Pancreas (tissue), 10 donors: ENCODE data around the gene BAZ2B. TPM values are rescaled to one million over a fixed set of nuclear protein-coding genes. Genes with fewer than 3 reads are reported as not detected.
A peak's percentile ranks its signal among the peaks of the same experiment; 100 is the strongest.

Source experiments
- ATAC-seq, 4 donors: fragments of 200-7000 bp; cut with Tn5 transposase; one replicate each; pipeline versions ENCODE4 v1.8.0 to v1.9.1; 2020; ENCODE audit warnings: mild to moderate bottlenecking in 4 of 4, moderate library complexity in 4 of 4
- DNase-seq, 6 donors: peaks; one replicate each; pipeline ENCODE4 v3.0.0-alpha.2; 2020
- FAIRE-seq: peaks from 2 replicates; lab custom pipeline; 2012; peaks lifted over from hg19 to GRCh38; lab: Jason Lieb, UNC
- H3K27ac ChIP-seq, 4 donors: fragments of 200-600 bp; sonication (generic); 1 replicate in 3 of 4; 2 replicates in 1 of 4; pipeline versions ENCODE4 v1.5.0 to v1.8.0; 2020
- H3K27me3 ChIP-seq, 4 donors: fragments of 200-600 bp; one replicate each; pipeline ENCODE4 v1.8.0; 2021
- H3K36me3 ChIP-seq, 3 donors: fragments of 200-600 bp; sonication (generic) in 1 of 3; one replicate each; pipeline versions ENCODE4 v1.5.0 to v1.8.0; 2020 to 2021
- H3K4me1 ChIP-seq, 3 donors: fragments of 200-600 bp; one replicate each; pipeline ENCODE4 v1.8.0; 2021
- H3K4me3 ChIP-seq, 4 donors: fragments of 200-600 bp; sonication (generic) in 2 of 4; one replicate each; pipeline versions ENCODE4 v1.5.0 to v1.8.0; 2020 to 2021
- H3K9me3 ChIP-seq, 4 donors: fragments of 200-600 bp; one replicate each; pipeline ENCODE4 v1.8.0; 2021
- CTCF ChIP-seq, 4 donors: fragments of 200-600 bp; sonication (generic) in 3 of 4; IDR thresholded peaks; one replicate each; pipeline versions ENCODE4 v1.5.0 to v1.8.0; 2021; ENCODE audit warnings: antibody characterized with exemption in 4 of 4
- WGBS, 2 donors: extraction: QIAGEN DNeasy Blood & Tissue Kit; methylation state at CpG; one replicate each; pipeline ENCODE4 v1.1.7; 2013; 5-methylcytosine and 5-hydroxymethylcytosine counted together
- intact Hi-C, 3 donors: fragments of 100-400 bp; cut with DNase I; formaldehyde crosslinking; loops; one replicate each; pipeline versions ENCODE4 v1.11.1 to v1.14.2; 2022
- polyA plus RNA-seq, 2 donors: library from polyadenylated mRNA; stranded (reverse); fragments of 200-250 nt; gene quantifications; one replicate each; pipeline ENCODE4 v1.2.3, GENCODE V29; 2013
- total RNA-seq, 6 donors: library from RNA; stranded (reverse); fragmentation: NEBNext Ultra II Directional in 4 of 6; extraction: Animal tissue kit (Norgen Biotek cat#: 25700) in 4 of 6; gene quantifications; one replicate each; pipeline versions ENCODE4 v1.2.1 to v1.2.4, GENCODE V29; 2021 to 2023
- donor health status: healthy with polysubstance abuse.
- donor health status: DM: no; HTN: no; CAD: no; lungs with moderate emphysema.
- donor health status: DM: no; HTN: no; CAD: no.
- donor health status: control.
- donor health status: control.
- donor health status: Bipolar disorder and iron deficiency.
- donor health status: DM: yes; HTN: yes; CAD: no.
- donor health status: DM: no; HTN: no; CAD: no.
- donor health status: DM: no; HTN: no; CAD: no.
- donor health status: DM: yes; HTN: yes; CAD: no.

Gene BAZ2B
- total and polyA plus RNA-seq, 8 donors, result 14.4 to 52.1 (median 34.4) TPM

- peaks cover 6 to 31% (median 9%) of the 10 kb centered on the region in 3 donors for H3K4me1 ChIP-seq
- TF ChIP-seq CTCF (IDR thresholded peaks at IDR 0.05), result no peak
- 95 to 97% methylated on average over 2 of the region's 2 CpGs for WGBS, 2 donors
- DNase-seq (no peak), FAIRE-seq (no peak), ATAC-seq (no peak)
- H3K36me3 ChIP-seq, result no peaks in the 10 kb centered on the region
- no peak overlapping the region for H3K4me3 ChIP-seq
- no peak overlapping the region for H3K27ac ChIP-seq
- no peaks in the 10 kb centered on the region for H3K27me3 ChIP-seq
- intact Hi-C loops, result no loop called here
- no peaks in the 10 kb centered on the region for H3K9me3 ChIP-seq
Measured at GRCh38 chr2:159620796-159621195, 4.4 kb upstream of the BAZ2B start.

- peak overlapping the region in 1 of 4 donors; percentile 71 for H3K4me3 ChIP-seq
- no peak for TF ChIP-seq CTCF (IDR thresholded peaks at IDR 0.05)
- FAIRE-seq (no peak), DNase-seq (peak in 2 of 6 donors; percentile 13 to 49), ATAC-seq (no peak)
- no peaks in the 10 kb centered on the region for H3K36me3 ChIP-seq
- intact Hi-C loops, result no loop called here
- WGBS, 2 donors, result 0 to 4% methylated on average over 2 of the region's 2 CpGs
- no peaks in the 10 kb centered on the region for H3K9me3 ChIP-seq
- no peaks in the 10 kb centered on the region for H3K27me3 ChIP-seq
- peaks cover 8 to 40% (median 20%) of the 10 kb centered on the region in 3 donors for H3K4me1 ChIP-seq
- peak overlapping the region in 1 of 4 donors; percentile 99 for H3K27ac ChIP-seq
Measured at GRCh38 chr2:159617646-159618045, 1.3 kb upstream of the BAZ2B start.

GRCh38 chr2:159617100-159617499 lies 752 bp upstream of the BAZ2B start:
- Histone ChIP-seq H3K4me1 (peaks cover 13 to 45% (median 25%) of the 10 kb centered on the region in 3 donors), H3K4me3 (peak overlapping the region in 3 of 4 donors; percentile 57 to 73 (median 71)), H3K27ac (peak overlapping the region in 2 of 4 donors; percentile 98 to 99), H3K36me3 (no peaks in the 10 kb centered on the region), H3K27me3 (no peaks in the 10 kb centered on the region), H3K9me3 (no peaks in the 10 kb centered on the region)
- intact Hi-C loops, result no loop called here
- 20 to 23% methylated on average over 4 of the region's 4 CpGs for WGBS, 2 donors
- TF ChIP-seq CTCF (IDR thresholded peaks at IDR 0.05), result no peak
- FAIRE-seq (peak; percentile 34), DNase-seq (no peak), ATAC-seq (no peak)

DNA sequence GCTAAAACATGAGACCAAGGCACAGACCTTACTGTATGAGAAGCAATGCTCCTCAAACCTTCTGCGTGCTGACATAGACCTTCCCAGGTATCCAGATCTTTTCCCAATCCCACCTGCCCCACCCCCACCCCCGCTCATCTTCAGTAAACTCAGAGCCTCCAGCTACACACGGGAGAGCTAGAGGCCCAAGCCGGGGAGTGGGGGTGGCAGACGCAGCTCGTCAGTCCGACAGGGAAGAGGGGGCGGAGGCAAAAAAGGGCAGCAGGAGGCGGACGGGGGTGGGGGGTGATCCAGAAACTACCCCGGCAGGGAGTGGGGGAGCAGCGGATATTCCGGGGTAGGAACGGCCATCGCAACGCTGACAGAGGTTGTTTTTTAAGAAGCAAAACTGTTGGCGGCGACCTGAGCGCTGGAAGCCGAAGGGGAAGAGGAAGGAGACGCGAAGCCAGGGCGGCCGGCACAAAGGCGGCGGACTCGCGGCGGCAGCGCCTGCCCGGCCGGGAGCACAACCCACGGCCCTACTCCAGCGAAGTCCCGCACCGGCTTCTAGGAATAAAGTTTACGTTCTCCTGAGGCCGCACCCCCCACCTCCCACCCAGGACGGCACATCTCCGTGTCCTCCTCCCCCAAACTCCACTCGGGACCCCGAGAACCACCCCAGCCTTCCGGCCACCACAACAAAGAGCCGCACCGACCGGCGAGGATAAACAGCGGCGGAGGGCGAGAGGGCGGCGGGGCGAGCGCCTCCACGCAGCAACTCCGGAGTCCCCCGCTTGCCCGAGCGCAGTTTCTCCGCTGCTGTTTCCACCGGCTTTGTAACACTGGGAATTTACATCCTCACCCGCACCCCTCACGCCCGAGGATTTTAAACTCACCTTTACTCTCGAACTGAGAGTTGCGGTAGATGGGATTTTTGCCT lies 722 bp downstream of the BAZ2B start:
- peak; percentile 79 to 94 (median 86) for DNase-seq
- Histone ChIP-seq H3K4me3 (peak overlapping the region; percentile 40 to 73 (median 64)), H3K27ac (peak overlapping the region; percentile 91 to 99 (median 96)), H3K4me1 (peaks cover 21 to 57% (median 38%) of the 10 kb centered on the region in 3 donors), H3K36me3 (no peaks in the 10 kb centered on the region), H3K9me3 (peaks cover 0 to 3% (median 0%) of the 10 kb centered on the region in 4 donors), H3K27me3 (no peaks in the 10 kb centered on the region)
- TF ChIP-seq CTCF (IDR thresholded peaks at IDR 0.05), result no peak
- intact Hi-C loops, result no loop called here
- 0 to 1% methylated on average over 62 to 66 of the region's 66 CpGs for WGBS, 2 donors
- peak; percentile 87 to 93 (median 88) for ATAC-seq
- FAIRE-seq, result no peak
